ENCODE data around the gene ACTBL2.

The ACTBL2 gene

DNA sequence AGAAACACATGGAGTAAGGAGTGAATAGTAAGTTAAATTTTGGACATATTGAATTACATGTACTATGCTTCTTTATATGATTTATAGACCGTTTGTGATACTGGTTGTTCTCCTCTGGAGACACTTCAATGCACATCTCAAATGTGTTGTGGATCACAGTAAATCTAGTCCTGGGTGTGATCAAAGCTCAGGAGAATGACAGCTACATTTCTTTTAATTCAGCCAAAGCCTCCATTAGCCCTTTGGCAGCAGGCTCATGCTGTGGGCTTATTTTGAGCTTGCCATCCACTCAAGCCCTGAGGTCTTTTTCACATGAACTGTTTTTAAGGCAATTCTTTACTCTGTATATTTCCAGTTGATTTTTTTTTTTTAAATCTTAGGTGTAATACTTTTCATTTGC, 34.6 kb upstream of the ACTBL2 start:
- Histone ChIP-seq H3K4me3 (no peak overlapping the region), H3K4me1 (no peaks in the 10 kb centered on the region), H3K27ac (no peak overlapping the region), H3K9me3 (no peaks in the 10 kb centered on the region), H3K27me3 (no peaks in the 10 kb centered on the region), H3K36me3 (no peaks in the 10 kb centered on the region)
- TF ChIP-seq, protein P1, sequence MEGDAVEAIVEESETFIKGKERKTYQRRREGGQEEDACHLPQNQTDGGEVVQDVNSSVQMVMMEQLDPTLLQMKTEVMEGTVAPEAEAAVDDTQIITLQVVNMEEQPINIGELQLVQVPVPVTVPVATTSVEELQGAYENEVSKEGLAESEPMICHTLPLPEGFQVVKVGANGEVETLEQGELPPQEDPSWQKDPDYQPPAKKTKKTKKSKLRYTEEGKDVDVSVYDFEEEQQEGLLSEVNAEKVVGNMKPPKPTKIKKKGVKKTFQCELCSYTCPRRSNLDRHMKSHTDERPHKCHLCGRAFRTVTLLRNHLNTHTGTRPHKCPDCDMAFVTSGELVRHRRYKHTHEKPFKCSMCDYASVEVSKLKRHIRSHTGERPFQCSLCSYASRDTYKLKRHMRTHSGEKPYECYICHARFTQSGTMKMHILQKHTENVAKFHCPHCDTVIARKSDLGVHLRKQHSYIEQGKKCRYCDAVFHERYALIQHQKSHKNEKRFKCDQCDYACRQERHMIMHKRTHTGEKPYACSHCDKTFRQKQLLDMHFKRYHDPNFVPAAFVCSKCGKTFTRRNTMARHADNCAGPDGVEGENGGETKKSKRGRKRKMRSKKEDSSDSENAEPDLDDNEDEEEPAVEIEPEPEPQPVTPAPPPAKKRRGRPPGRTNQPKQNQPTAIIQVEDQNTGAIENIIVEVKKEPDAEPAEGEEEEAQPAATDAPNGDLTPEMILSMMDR (IDR thresholded peaks at IDR 0.05) = no peak
- DNase-seq = no peak
- intact Hi-C loops (cut with DNase I; ENCODE audit: low total_unique reads) = no loop called here

DNA sequence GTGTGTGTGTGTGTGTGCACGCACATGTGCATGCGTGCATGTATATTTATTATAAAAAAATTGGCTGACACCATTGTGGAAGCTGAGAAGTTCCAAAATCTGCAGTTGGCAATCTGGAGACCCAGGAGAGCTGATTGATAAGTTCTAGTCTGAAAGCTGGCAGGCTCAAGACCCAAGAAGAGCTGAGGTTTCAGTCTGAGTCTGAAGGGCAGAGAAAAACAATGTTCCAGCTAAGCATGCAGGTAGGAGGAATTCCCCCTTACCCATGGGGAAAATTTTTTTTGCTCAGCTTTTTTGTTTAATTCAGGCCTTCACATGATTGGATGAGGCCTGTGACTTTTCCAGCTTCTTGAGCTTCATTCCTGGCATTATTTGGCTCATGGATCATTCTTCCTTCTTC, 31.2 kb upstream of the ACTBL2 start:
- Histone ChIP-seq H3K4me1 (no peaks in the 10 kb centered on the region), H3K4me3 (no peak overlapping the region), H3K36me3 (no peaks in the 10 kb centered on the region), H3K27me3 (no peaks in the 10 kb centered on the region), H3K27ac (no peak overlapping the region), H3K9me3 (no peaks in the 10 kb centered on the region)
- intact Hi-C loops (cut with DNase I; ENCODE audit: low total_unique reads) = no loop called here
- no peak for DNase-seq
- TF ChIP-seq, protein P1 (IDR thresholded peaks at IDR 0.05) = no peak

DNA sequence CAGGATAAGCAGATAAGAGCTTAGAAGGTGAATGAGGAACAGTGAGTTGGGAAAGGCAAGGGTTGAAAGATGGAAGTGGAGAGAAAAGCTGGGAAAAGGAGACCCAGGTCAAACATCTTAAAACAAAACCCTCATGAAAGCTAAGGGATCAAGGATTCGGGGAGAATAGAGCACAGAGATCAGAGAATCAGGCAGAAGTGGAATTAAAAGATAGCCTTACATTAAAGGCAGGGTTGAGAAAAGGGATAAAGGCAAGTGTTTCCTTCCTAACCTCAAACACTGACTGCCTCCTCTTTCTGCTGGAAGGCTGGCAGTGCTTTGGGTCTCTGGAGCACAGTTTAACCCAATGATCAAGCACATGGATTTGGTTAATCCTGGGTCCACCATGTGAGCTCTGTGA, 28.7 kb upstream of the ACTBL2 start:
- Histone ChIP-seq H3K36me3 (no peaks in the 10 kb centered on the region), H3K4me1 (no peaks in the 10 kb centered on the region), H3K27me3 (no peaks in the 10 kb centered on the region), H3K4me3 (no peak overlapping the region), H3K9me3 (no peaks in the 10 kb centered on the region), H3K27ac (no peak overlapping the region)
- no peak for DNase-seq
- TF ChIP-seq, protein P1 (IDR thresholded peaks at IDR 0.05) = no peak
- intact Hi-C loops (cut with DNase I; ENCODE audit: low total_unique reads) = no loop called here

DNA sequence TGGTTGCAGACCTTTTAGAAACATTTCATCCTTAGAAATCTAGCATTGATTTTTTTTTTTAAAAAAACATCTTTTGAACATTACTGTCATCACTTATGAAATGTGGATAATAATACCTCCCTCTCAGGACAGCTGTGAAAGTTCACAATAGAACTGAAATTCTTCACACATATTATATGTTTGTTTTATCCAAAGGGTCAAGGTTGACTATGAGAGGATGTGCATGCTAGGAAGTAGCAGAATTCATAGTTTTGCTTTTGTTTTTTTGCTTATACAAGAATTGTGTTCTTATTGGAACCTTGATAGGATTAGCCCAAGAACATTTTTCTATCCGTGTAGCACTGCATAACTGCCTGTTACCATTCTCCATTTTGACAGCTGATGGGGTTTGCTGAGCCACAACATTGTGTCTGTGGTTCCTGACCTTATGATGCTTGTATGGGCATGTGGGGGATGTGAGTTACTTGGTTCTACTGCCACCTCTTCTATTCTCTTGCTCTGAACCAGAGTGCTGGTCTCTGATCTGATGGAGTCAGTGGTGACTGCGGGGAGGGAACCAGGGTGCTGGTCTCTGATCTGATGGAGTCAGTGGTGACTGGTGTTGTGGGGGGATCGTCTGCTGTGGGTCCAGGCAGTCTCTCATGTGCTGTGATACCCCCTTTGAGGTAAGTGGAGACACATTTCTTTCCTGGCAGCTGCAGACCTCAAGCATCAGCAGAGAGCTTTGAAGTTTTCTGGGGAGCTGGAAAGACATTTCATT, 27.1 kb upstream of the ACTBL2 start:
- Histone ChIP-seq H3K36me3 (no peaks in the 10 kb centered on the region), H3K4me1 (no peaks in the 10 kb centered on the region), H3K27me3 (no peaks in the 10 kb centered on the region), H3K4me3 (no peak overlapping the region), H3K27ac (no peak overlapping the region), H3K9me3 (no peaks in the 10 kb centered on the region)
- TF ChIP-seq, protein P1 (IDR thresholded peaks at IDR 0.05) = no peak
- no peak for DNase-seq
- intact Hi-C loops (cut with DNase I; ENCODE audit: low total_unique reads) = no loop called here

DNA sequence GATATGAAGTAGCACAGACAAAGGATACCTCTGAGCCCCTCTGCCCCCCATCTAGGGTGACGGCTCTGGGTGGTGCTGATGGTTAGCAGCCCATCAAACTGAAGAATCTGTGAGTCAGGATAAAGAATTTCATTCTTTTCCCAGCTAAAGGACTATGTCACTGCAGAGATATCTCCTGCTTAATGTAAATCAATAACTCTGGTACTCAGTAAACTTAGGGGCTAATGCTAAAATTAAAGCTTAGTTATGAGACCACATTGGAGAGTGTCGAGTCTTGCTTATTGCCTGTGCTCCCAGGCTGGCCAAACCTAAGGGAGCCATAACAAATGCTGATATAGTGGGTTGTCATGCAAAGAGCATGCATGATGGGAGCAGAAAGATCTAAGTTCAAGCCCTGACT, 25.6 kb upstream of the ACTBL2 start:
- no peaks in the 10 kb centered on the region for H3K36me3 ChIP-seq
- TF ChIP-seq, protein P1 (IDR thresholded peaks at IDR 0.05) = no peak
- no peaks in the 10 kb centered on the region for H3K27me3 ChIP-seq
- intact Hi-C loops (cut with DNase I; ENCODE audit: low total_unique reads) = no loop called here
- no peak overlapping the region for H3K27ac ChIP-seq
- no peaks in the 10 kb centered on the region for H3K9me3 ChIP-seq
- H3K4me1 ChIP-seq = peaks cover 0 to 1% (median 0%) of the 10 kb centered on the region in 4 donors
- no peak overlapping the region for H3K4me3 ChIP-seq
- no peak for DNase-seq
